SK-N-MC (cell line): ENCODE measurements around the gene TRIM50.
"Not testable (repeated sequence)": the region's sequence is repeated elsewhere in the genome, so short reads cannot be mapped to it uniquely, and the experiment has no call there.

Source experiments
- EZH2 ChIP-seq: fragments of 200-600 bp; sonication (generic); IDR thresholded peaks from one replicate; pipeline ENCODE4 v1.6.1; 2017; ENCODE audit warnings: antibody characterized with exemption
- FOXP2 ChIP-seq: optimal IDR thresholded peaks from 2 replicates; pipeline ENCODE3; 2011; ENCODE audit warnings: mild to moderate bottlenecking, moderate library complexity; ENCODE audit not compliant: insufficient read depth; ENCODE audit errors: extremely low read length, control extremely low read depth
- POLR2AphosphoS5 ChIP-seq: IDR thresholded peaks from 2 replicates; pipeline ENCODE4 v1.6.1; 2012; ENCODE audit warnings: mild to moderate bottlenecking, low read depth, low read length, borderline replicate concordance

DNA sequence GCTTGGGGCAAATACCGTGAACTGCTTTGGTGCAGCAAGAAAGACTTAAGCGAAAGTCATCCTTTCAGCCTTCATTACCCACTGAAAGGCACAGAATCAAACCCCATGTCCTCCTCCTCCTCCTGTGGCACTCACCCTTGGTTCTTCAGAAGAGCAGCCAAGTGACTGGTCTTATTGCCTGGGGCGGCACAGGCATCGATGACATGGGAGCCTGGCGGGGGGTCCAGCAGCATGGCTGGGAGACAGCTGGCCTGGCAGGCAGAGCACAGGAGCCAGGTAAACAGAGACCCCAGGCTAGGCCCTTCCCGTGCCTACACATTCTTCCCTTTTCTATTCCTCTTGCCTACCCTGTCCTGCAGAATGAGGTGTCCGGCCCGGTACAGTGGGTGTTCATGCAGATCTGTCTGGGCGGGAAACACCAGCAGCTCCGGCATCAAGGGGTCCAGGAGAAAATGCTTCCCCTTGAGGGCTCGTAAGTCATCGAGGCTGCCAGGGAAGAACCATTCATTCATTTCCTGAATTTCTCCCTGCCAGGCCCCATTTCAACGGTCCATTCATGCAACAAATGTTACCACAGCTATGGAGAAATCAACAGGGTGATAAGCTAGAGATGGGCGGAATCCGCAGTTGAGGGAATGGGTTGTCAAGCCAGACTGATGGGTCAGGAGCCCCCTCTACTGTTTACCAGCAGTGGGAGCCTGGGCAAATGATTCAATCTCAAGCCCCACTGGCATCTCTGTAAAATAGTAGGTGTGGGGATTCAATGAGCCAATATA lies 23.1 kb downstream of the TRIM50 start:
- TF ChIP-seq EZH2, POLR2AphosphoS5, FOXP2: not testable (repeated sequence)
